ENCODE results near the gene HSPA12B. TPM values are rescaled to one million over a fixed set of nuclear protein-coding genes. Genes with fewer than 3 reads are reported as not detected.
A peak's percentile ranks its signal among the peaks of the same experiment; 100 is the strongest.
"Not testable (repeated sequence)": the region's sequence is repeated elsewhere in the genome, so short reads cannot be mapped to it uniquely, and the experiment has no call there.

HSPA12B gene
- total and polyA plus RNA-seq, 3 donors from 2014 or later, result 8.0 to 11.1 (median 10.7) TPM

GRCh38 chr20:3786126-3786484, 53.6 kb downstream of the HSPA12B start:
- H3K27ac ChIP-seq, result peak overlapping the region; percentile 42 to 74
- intact Hi-C loops (cut with DNase I; ENCODE audit: low total_unique reads), result loop anchor here (2.0 kb wide), 1 partner anchor 35 kb away; the partner anchor contains the start of gene AP5S1
- H3K9me3 ChIP-seq, result no peaks in the 10 kb centered on the region
- H3K4me3 ChIP-seq, result peak overlapping the region; percentile 58 to 63
- TF ChIP-seq POLR2A (IDR thresholded peaks at IDR 0.05), result no peak
- TF ChIP-seq CTCF (IDR thresholded peaks at IDR 0.05), result no peak
- H3K36me3 ChIP-seq (ENCODE audit: low read depth, missing control alignments), result no peaks in the 10 kb centered on the region
- no peaks in the 10 kb centered on the region for H3K27me3 ChIP-seq
- H3K4me1 ChIP-seq, result peaks cover 33% of the 10 kb centered on the region
- DNase-seq, result peak; percentile 51
- WGBS, 2 donors, result 1% methylated on average over 24 of the region's 35 CpGs; no CpG with 5 or more reads in 1 of the 2 donors

GRCh38 chr20:3786665-3787323, 54.3 kb downstream of the HSPA12B start, which contains the start of gene CENPB:
Gene CENPB (minus strand): TSS chr20:3786740. CDS start chr20:3786483, 257 bp downstream.
- 4 to 5% methylated on average over 23 to 40 of the region's 70 CpGs for WGBS, 2 donors
- no peaks in the 10 kb centered on the region for H3K27me3 ChIP-seq
- intact Hi-C loops (cut with DNase I; ENCODE audit: low total_unique reads), result loop anchor here (2.0 kb wide), 1 partner anchor 34 kb away; the partner anchor contains the start of gene AP5S1
- no peaks in the 10 kb centered on the region for H3K9me3 ChIP-seq
- peak within 1 kb of the TSS; percentile 58 to 63 for H3K4me3 ChIP-seq
- TF ChIP-seq CTCF (IDR thresholded peaks at IDR 0.05) (peak; percentile 43 to 83 (median 76)), POLR2A (IDR thresholded peaks at IDR 0.05) (no peak)
- DNase-seq, result peak; percentile 91
- peaks cover 29% of the 10 kb centered on the region for H3K4me1 ChIP-seq
- H3K27ac ChIP-seq, result peak within 1 kb of the TSS; percentile 42 to 74
- H3K36me3 ChIP-seq (ENCODE audit: low read depth, missing control alignments), result no peaks in the 10 kb centered on the region

GRCh38 chr20:3787324-3788014, 55.0 kb downstream of the HSPA12B start:
- Histone ChIP-seq H3K27ac (no peak overlapping the region), H3K4me1 (peaks cover 29% of the 10 kb centered on the region), H3K36me3 (ENCODE audit: low read depth, missing control alignments) (no peaks in the 10 kb centered on the region), H3K4me3 (peak overlapping the region in 1 of 2 donors; percentile 39), H3K27me3 (no peaks in the 10 kb centered on the region), H3K9me3 (no peaks in the 10 kb centered on the region)
- 65 to 73% methylated on average over 5 of the region's 5 CpGs for WGBS, 2 donors
- intact Hi-C loops (cut with DNase I; ENCODE audit: low total_unique reads), result loop anchor here (2.0 kb wide), 1 partner anchor 33 kb away; the partner anchor contains the start of gene AP5S1
- DNase-seq, result no peak
- TF ChIP-seq CTCF (IDR thresholded peaks at IDR 0.05), result no peak
- TF ChIP-seq POLR2A (IDR thresholded peaks at IDR 0.05), result no peak

GRCh38 chr20:3788685-3789155, 56.2 kb downstream of the HSPA12B start:
- no peak overlapping the region for H3K4me3 ChIP-seq
- peaks cover 27% of the 10 kb centered on the region for H3K4me1 ChIP-seq
- intact Hi-C loops (cut with DNase I; ENCODE audit: low total_unique reads), result no loop called here
- WGBS, 2 donors, result 78 to 86% methylated on average over 4 of the region's 4 CpGs
- no peak for TF ChIP-seq POLR2A (IDR thresholded peaks at IDR 0.05)
- TF ChIP-seq CTCF (IDR thresholded peaks at IDR 0.05), result no peak
- H3K36me3 ChIP-seq (ENCODE audit: low read depth, missing control alignments), result no peaks in the 10 kb centered on the region
- no peak overlapping the region for H3K27ac ChIP-seq
- DNase-seq, result no peak
- H3K9me3 ChIP-seq, result no peaks in the 10 kb centered on the region
- no peaks in the 10 kb centered on the region for H3K27me3 ChIP-seq

- H3K27ac ChIP-seq; H3K36me3 ChIP-seq (ENCODE audit: low read depth, missing control alignments); H3K9me3 ChIP-seq; intact Hi-C loops (cut with DNase I; ENCODE audit: low total_unique reads); DNase-seq; H3K27me3 ChIP-seq; H3K4me3 ChIP-seq: not testable (repeated sequence)
- WGBS, 2 donors, result 94 to 98% methylated on average over 4 of the region's 4 CpGs
- H3K4me1 ChIP-seq, result peaks cover 22% of the 10 kb centered on the region
Measured at GRCh38 chr20:3789201-3789600, 56.7 kb downstream of the HSPA12B start.

- H3K9me3 ChIP-seq; H3K4me3 ChIP-seq; H3K27me3 ChIP-seq; H3K36me3 ChIP-seq (ENCODE audit: low read depth, missing control alignments); intact Hi-C loops (cut with DNase I; ENCODE audit: low total_unique reads); H3K27ac ChIP-seq; H3K4me1 ChIP-seq; DNase-seq: not testable (repeated sequence)
- 89 to 92% methylated on average over 1 of the region's 3 CpGs for WGBS, 2 donors
Measured at GRCh38 chr20:3794168-3794567, 61.7 kb downstream of the HSPA12B start.

Measured in testis (tissue), 3 donors.